ENCODE results near the gene RASL12.

DNA sequence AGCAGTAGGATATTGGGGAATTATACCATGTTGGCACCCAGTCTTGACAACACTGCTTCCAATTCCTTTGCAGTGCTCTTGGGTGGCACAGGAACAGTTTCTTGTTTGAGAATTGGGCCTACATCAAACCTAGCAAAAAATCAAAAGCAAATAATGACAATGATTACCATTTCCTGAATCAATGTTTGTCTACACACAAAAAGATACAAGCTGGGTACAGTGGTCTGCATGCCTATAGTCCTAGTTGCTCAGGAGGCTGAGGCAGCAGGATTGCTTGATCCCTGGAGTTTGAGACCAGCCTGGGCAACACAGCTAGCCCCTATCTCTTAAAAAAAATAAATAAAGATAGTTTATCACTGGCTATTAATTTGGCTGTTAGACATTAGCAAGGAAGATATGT is 46.3 kb downstream of the RASL12 start:
- TF ChIP-seq, protein P1, sequence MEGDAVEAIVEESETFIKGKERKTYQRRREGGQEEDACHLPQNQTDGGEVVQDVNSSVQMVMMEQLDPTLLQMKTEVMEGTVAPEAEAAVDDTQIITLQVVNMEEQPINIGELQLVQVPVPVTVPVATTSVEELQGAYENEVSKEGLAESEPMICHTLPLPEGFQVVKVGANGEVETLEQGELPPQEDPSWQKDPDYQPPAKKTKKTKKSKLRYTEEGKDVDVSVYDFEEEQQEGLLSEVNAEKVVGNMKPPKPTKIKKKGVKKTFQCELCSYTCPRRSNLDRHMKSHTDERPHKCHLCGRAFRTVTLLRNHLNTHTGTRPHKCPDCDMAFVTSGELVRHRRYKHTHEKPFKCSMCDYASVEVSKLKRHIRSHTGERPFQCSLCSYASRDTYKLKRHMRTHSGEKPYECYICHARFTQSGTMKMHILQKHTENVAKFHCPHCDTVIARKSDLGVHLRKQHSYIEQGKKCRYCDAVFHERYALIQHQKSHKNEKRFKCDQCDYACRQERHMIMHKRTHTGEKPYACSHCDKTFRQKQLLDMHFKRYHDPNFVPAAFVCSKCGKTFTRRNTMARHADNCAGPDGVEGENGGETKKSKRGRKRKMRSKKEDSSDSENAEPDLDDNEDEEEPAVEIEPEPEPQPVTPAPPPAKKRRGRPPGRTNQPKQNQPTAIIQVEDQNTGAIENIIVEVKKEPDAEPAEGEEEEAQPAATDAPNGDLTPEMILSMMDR (conservative IDR thresholded peaks at IDR 0.05; ENCODE audit: low read length) = no peak
- TF ChIP-seq EZH2phosphoT487 (IDR thresholded peaks at IDR 0.05; ENCODE audit: borderline replicate concordance) = no peak

Measured in Loucy (cell line).